Gastrocnemius medialis (tissue), 4 donors: Measurements from ENCODE around the gene DEFB125.

ENCODE experiments used
- CTCF ChIP-seq, 5 experiments: fragments of 450-650 bp in 3 of 5; fragments of 200-600 bp in 2 of 5; sonication (generic) in 2 of 5; IDR thresholded peaks in 4 of 5; conservative IDR thresholded peaks in 1 of 5; 1 replicate in 4 of 5; 2 replicates in 1 of 5; pipeline ENCODE4 v1.5.1; 2016 to 2019; ENCODE audit warnings: antibody characterized with exemption in 5 of 5, mild to moderate bottlenecking in 3 of 5, moderate library complexity in 3 of 5
- POLR2A ChIP-seq, 2 donors: fragments of 450-650 bp; IDR thresholded peaks; one replicate each; pipeline ENCODE4 v1.6.1; 2017; ENCODE audit warnings: antibody characterized with exemption in 2 of 2, mild to moderate bottlenecking in 2 of 2, moderate library complexity in 2 of 2

- no peak for TF ChIP-seq CTCF (IDR thresholded peaks at IDR 0.05 in 4 of 5, conservative IDR thresholded peaks at IDR 0.05 in 1 of 5)
- TF ChIP-seq POLR2A (IDR thresholded peaks at IDR 0.05): no peak
These were observed 22.6 kb upstream of the DEFB125 start for GRCh38 chr20:64766-65322.
